Fibroblast of skin of abdomen (primary cell): ENCODE measurements around the gene HSF5.

Experiments
- DNase-seq: peaks from one replicate; pipeline ENCODE4 v3.0.0-alpha.2; 2013

The HSF5 gene

GRCh38 chr17:58383892-58384462 is 104.2 kb downstream of the HSF5 start:
- no peak for DNase-seq

- no peak for DNase-seq
Observed at GRCh38 chr17:58382872-58383242, 105.4 kb downstream of the HSF5 start.

GRCh38 chr17:58382108-58382871 is 105.9 kb downstream of the HSF5 start:
- no peak for DNase-seq

GRCh38 chr17:58381124-58382035 is 106.8 kb downstream of the HSF5 start:
- no peak for DNase-seq

- DNase-seq, result no peak
Observed at GRCh38 chr17:58380207-58381123, 107.7 kb downstream of the HSF5 start.

GRCh38 chr17:58379511-58379824 is 108.7 kb downstream of the HSF5 start:
- no peak for DNase-seq

- DNase-seq, result no peak
Observed at GRCh38 chr17:58378733-58379510, 109.3 kb downstream of the HSF5 start.

GRCh38 chr17:58377661-58378060 is 110.5 kb downstream of the HSF5 start:
- DNase-seq, result no peak

- DNase-seq, result no peak
Observed at GRCh38 chr17:58377093-58377601, 111.1 kb downstream of the HSF5 start.

GRCh38 chr17:58376472-58377000 is 111.7 kb downstream of the HSF5 start:
- no peak for DNase-seq

GRCh38 chr17:58375811-58376210 is 112.4 kb downstream of the HSF5 start:
- no peak for DNase-seq

- DNase-seq, result no peak
Observed at GRCh38 chr17:58375256-58375655, 113.0 kb downstream of the HSF5 start.

GRCh38 chr17:58373923-58374322 is 114.3 kb downstream of the HSF5 start:
- DNase-seq, result no peak

GRCh38 chr17:58373003-58373402 is 115.2 kb downstream of the HSF5 start:
- no peak for DNase-seq

- no peak for DNase-seq
Observed at GRCh38 chr17:58371300-58371950, 116.8 kb downstream of the HSF5 start.

- no peak for DNase-seq
Observed at GRCh38 chr17:58370716-58371115, 117.5 kb downstream of the HSF5 start.

- no peak for DNase-seq
Observed at GRCh38 chr17:58370309-58370708, 117.9 kb downstream of the HSF5 start.
